Activated T-cell treated with anti-CD3 and anti-CD28 coated beads, Interleukin-2, amount 50 U/mL, for 24 hours (primary cell): Measurements from ENCODE around the gene KCNJ5.

Experiments used
- DNase-seq: peaks from one replicate; pipeline ENCODE4 v3.0.0-alpha.2; 2020
- H3K27ac Mint-ChIP-seq: 2 replicates; pipeline ENCODE4 v1.8.0; 2020; ENCODE audit warnings: mild to moderate bottlenecking, mixed read lengths
- H3K27me3 Mint-ChIP-seq: 2 replicates; pipeline ENCODE4 v1.8.0; 2020; ENCODE audit warnings: mixed read lengths
- H3K36me3 Mint-ChIP-seq: 2 replicates; pipeline ENCODE4 v1.8.0; 2020; ENCODE audit warnings: low read depth, mixed read lengths
- H3K4me1 Mint-ChIP-seq: 2 replicates; pipeline ENCODE4 v1.8.0; 2020; ENCODE audit warnings: low read depth, mixed read lengths
- H3K4me3 Mint-ChIP-seq: 2 replicates; pipeline ENCODE4 v1.8.0; 2020; ENCODE audit warnings: mild to moderate bottlenecking, moderate library complexity, mixed read lengths
- H3K9me3 Mint-ChIP-seq: 2 replicates; pipeline ENCODE4 v1.8.0; 2020; ENCODE audit warnings: mixed read lengths

KCNJ5 gene

DNA sequence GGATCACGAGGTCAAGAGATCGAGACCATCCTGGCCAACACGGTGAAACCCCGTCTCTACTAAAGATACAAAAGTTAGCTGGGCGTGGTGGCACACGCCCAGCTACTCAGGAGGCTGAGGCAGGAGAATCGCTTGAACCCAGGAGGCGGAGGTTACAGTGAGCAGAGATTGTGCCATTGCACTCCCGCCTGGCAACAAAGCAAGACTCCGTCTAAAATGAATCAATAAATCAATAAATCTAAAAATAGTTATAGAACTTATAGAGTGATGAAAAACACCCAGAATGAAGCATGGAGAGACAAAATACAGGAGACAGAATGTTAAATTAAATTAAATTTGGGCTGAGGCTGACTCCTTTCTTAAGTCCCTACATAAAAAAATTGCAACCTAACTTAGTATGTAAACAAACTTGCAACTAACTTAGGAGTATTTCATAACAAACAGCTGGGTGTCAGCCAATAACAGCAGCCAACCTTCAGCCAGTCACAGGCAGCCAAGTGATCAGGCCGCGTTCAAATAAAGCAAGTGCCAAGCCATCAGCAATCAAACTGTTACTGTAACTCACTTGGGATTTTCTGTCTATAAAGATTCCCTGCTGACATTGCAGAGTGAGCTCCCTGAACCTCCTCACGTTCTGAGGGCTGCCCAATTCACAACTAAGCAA, 58.8 kb downstream of the KCNJ5 start:
- no peak overlapping the region for H3K27ac Mint-ChIP-seq
- H3K4me1 Mint-ChIP-seq: no peaks in the 10 kb centered on the region
- no peaks in the 10 kb centered on the region for H3K9me3 Mint-ChIP-seq
- no peak overlapping the region for H3K4me3 Mint-ChIP-seq
- H3K27me3 Mint-ChIP-seq: peaks cover 3% of the 10 kb centered on the region
- no peak for DNase-seq
- no peaks in the 10 kb centered on the region for H3K36me3 Mint-ChIP-seq

DNA sequence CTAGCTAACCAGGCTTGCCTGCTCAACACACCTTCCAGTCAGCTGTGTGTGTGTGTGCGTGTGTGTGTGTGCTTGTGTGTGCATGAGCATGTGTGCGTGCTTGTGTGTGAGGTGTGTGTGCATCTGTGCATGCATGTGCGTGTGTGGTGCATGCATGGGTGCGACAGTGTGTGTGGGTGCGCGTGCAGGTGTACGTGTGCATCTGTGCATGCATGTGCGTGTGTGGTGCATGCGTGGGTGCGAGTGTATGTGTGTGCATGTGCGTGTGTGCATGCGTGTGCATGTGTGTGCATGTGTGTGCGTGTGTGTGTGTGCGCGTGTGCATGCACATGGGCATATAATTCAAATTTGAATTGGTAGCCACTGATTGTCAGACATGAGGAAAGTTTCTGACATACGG, 62.0 kb downstream of the KCNJ5 start:
- no peaks in the 10 kb centered on the region for H3K36me3 Mint-ChIP-seq
- peaks cover 11% of the 10 kb centered on the region for H3K27me3 Mint-ChIP-seq
- no peak overlapping the region for H3K27ac Mint-ChIP-seq
- H3K4me1 Mint-ChIP-seq: peaks cover 2% of the 10 kb centered on the region
- DNase-seq: no peak
- H3K4me3 Mint-ChIP-seq: no peak overlapping the region
- no peaks in the 10 kb centered on the region for H3K9me3 Mint-ChIP-seq

DNA sequence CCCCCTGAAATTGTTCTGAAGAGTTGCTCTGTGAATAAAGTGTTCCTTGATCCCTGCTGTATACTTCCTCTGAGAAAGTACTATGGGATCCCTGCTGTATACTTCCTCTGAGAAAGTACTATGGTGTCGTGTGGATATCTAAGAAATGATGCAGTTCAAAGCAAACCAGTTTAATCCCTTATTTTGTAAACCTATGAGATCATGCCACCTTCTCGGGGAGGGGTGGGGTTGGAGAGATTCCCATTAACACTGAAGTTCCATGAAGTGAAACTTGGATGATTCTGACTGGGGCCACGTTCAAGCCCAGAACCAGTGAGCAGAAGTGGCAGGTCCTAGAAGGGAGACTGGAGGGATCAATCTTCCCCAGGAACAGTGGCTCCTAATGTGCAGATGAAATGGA, 64.5 kb downstream of the KCNJ5 start:
- Mint-ChIP-seq H3K9me3 (no peaks in the 10 kb centered on the region), H3K36me3 (no peaks in the 10 kb centered on the region), H3K4me1 (peaks cover 2% of the 10 kb centered on the region), H3K4me3 (no peak overlapping the region), H3K27me3 (peaks cover 11% of the 10 kb centered on the region), H3K27ac (no peak overlapping the region)
- DNase-seq: no peak

DNA sequence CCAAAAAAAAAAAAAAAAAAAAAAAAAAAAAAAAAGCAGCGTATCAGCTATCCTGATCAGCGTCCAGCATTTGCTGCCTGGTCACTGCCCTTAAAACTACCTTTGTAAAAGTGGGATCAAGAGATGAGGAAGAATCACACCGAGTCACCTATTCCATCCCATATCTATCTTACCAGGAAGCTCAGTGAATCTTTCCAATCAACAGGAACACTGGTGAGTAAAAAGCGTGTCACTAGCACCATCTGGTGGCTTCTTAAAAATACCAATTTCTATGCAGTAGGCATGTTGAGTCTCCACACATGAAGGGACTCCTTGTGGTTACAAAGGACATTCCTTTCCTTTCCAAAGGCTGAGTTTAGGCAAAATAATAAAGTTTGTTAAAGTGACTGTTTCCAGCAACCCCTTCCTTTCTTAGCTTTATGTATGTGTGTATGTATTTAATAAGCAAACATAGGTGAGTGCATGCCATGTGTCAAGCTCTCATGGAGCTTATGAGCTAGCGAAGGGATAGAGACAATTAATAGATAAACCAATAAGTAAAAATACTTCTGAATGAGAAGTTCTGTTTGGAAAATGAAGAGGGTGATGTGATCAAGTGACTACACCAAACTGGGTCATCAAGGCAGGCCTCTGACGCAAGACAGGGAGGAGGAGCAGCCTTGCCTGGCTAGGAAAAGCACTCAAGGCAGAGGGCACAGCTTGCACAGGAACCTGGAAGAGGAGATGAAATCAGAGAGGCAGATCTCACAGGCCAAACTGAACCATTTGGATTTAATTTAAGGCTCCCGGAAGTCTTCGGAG, 65.4 kb downstream of the KCNJ5 start:
- no peak for DNase-seq
- no peak overlapping the region for H3K4me3 Mint-ChIP-seq
- H3K27ac Mint-ChIP-seq: no peak overlapping the region
- no peaks in the 10 kb centered on the region for H3K36me3 Mint-ChIP-seq
- no peaks in the 10 kb centered on the region for H3K9me3 Mint-ChIP-seq
- H3K4me1 Mint-ChIP-seq: peaks cover 2% of the 10 kb centered on the region
- peaks cover 11% of the 10 kb centered on the region for H3K27me3 Mint-ChIP-seq

GRCh38 chr11:128957202-128957482, 66.0 kb downstream of the KCNJ5 start:
- H3K27ac Mint-ChIP-seq: no peak overlapping the region
- peaks cover 2% of the 10 kb centered on the region for H3K4me1 Mint-ChIP-seq
- no peak overlapping the region for H3K4me3 Mint-ChIP-seq

DNA sequence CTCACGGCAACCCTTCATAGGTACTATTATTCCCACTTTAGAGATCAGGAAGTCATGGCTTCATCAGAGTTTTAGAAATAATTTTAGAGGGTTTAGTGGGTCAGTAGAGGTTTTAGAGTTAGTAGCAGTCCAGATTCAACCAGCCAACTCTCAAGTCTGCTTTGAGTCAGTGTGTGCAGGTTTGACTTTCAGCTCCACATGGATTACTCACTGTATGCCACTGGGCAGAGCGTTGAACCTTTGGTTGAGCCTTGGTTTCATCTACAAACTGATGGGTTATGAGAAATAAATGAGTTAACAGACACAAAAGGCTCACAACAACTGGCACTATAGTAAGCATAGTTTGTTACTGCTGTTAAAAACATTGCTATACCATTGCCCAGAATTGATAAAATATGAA, 70.5 kb downstream of the KCNJ5 start:
- peaks cover 28% of the 10 kb centered on the region for H3K4me1 Mint-ChIP-seq
- no peak overlapping the region for H3K4me3 Mint-ChIP-seq
- no peaks in the 10 kb centered on the region for H3K36me3 Mint-ChIP-seq
- no peaks in the 10 kb centered on the region for H3K9me3 Mint-ChIP-seq
- H3K27ac Mint-ChIP-seq: no peak overlapping the region
- H3K27me3 Mint-ChIP-seq: peaks cover 8% of the 10 kb centered on the region
- DNase-seq: no peak

More at GRCh38 chr11:128957202-128957482, 66.0 kb downstream of the KCNJ5 start:
- Mint-ChIP-seq H3K36me3 (no peaks in the 10 kb centered on the region), H3K9me3 (no peaks in the 10 kb centered on the region), H3K27me3 (peaks cover 11% of the 10 kb centered on the region)
- no peak for DNase-seq

GRCh38 chr11:128962896-128963295, 71.7 kb downstream of the KCNJ5 start:
- Mint-ChIP-seq H3K4me3 (no peak overlapping the region), H3K36me3 (no peaks in the 10 kb centered on the region)

DNA sequence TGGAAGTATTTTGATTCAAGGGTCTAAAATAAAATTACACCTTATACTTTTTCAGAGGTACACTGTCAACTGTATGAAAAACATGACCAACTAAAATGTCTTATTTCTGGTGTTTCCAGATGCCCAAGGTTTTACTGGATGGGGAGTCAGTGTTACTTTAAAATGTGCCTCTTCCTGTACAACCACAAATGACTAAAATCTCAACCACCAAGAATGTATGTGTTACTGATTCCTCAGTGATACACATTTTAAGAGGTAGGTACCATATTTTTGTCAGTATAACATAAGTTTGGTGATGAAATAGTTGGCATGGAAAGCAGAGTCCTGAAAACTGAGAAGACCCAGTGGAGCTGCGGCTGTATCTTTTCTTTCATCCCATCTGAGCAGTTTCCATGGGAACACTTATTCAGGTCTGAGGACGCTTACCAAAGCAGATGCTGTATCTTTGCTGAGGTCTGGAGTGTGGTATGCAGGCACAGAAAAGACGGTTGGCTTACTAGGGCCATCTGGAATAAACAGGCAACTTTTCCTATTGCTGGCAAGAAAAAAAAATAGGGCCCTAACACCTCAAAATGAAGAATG, 72.7 kb downstream of the KCNJ5 start:
- no peak overlapping the region for H3K27ac Mint-ChIP-seq
- H3K4me3 Mint-ChIP-seq: no peak overlapping the region
- no peak for DNase-seq
- H3K4me1 Mint-ChIP-seq: peaks cover 28% of the 10 kb centered on the region
- no peaks in the 10 kb centered on the region for H3K27me3 Mint-ChIP-seq
- H3K36me3 Mint-ChIP-seq: no peaks in the 10 kb centered on the region
- H3K9me3 Mint-ChIP-seq: no peaks in the 10 kb centered on the region

More at GRCh38 chr11:128962896-128963295, 71.7 kb downstream of the KCNJ5 start:
- Mint-ChIP-seq H3K27ac (no peak overlapping the region), H3K9me3 (no peaks in the 10 kb centered on the region), H3K27me3 (no peaks in the 10 kb centered on the region), H3K4me1 (peaks cover 28% of the 10 kb centered on the region)
- no peak for DNase-seq

DNA sequence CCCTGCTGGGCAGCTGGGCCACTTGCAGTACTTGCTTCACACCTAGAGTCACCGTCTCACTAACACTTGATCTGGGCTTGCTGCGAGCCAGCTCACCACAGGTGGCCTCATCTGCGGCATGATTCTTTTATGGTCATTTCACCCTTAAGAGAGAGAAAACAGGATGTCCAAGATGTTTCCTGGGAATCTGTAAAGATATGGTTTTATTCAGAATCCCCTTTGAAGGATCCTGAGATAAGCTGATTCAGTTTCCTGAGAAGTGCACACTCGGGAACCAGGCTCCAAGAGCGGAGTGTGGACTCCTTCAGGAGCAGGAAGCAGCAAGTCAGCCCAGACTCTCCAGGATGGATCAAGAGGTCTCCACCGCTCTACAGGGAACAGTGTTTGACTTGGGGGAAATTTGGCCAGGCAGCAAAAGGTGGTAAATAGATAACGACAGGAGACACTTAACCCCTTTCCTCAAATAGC, 73.3 kb downstream of the KCNJ5 start:
- H3K4me1 Mint-ChIP-seq: peaks cover 28% of the 10 kb centered on the region
- DNase-seq: no peak
- H3K27ac Mint-ChIP-seq: peak overlapping the region; percentile 39
- no peaks in the 10 kb centered on the region for H3K27me3 Mint-ChIP-seq
- H3K4me3 Mint-ChIP-seq: no peak overlapping the region
- peaks cover under 1% of the 10 kb centered on the region for H3K36me3 Mint-ChIP-seq
- no peaks in the 10 kb centered on the region for H3K9me3 Mint-ChIP-seq

- H3K4me1 Mint-ChIP-seq: peaks cover 29% of the 10 kb centered on the region
- H3K36me3 Mint-ChIP-seq: peaks cover 11% of the 10 kb centered on the region
- H3K27me3 Mint-ChIP-seq: no peaks in the 10 kb centered on the region
- no peaks in the 10 kb centered on the region for H3K9me3 Mint-ChIP-seq
- H3K4me3 Mint-ChIP-seq: no peak overlapping the region
- DNase-seq: no peak
- H3K27ac Mint-ChIP-seq: peak overlapping the region; percentile 46
Observed at GRCh38 chr11:128965485-128965884, 74.3 kb downstream of the KCNJ5 start.

- H3K4me1 Mint-ChIP-seq: peaks cover 33% of the 10 kb centered on the region
- no peak overlapping the region for H3K4me3 Mint-ChIP-seq
Observed at GRCh38 chr11:128967578-128967977, 76.4 kb downstream of the KCNJ5 start.

DNA sequence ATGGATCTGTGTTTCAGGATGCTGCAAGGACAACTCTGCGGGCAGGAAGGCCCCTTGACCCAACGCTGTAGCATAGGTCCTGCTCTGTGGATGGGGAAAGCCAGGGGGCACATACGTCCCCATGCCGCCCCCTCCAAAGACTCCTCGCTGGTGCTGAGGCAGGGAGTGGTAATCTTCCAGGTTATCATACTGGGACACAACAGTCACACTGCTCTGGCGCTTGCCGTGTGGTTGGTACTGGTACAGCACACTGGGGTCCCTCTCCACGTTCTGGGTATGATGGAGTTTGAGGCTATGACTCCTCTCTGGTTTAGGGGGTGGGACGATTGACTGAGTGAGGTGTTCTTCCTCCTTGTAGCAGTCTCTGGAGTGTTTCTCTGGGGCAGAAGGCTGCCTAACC, 77.8 kb downstream of the KCNJ5 start:
- no peak for DNase-seq
- Mint-ChIP-seq H3K27ac (no peak overlapping the region), H3K4me1 (peaks cover 24% of the 10 kb centered on the region), H3K27me3 (no peaks in the 10 kb centered on the region), H3K4me3 (no peak overlapping the region), H3K36me3 (peaks cover 30% of the 10 kb centered on the region), H3K9me3 (no peaks in the 10 kb centered on the region)

More at GRCh38 chr11:128967578-128967977, 76.4 kb downstream of the KCNJ5 start:
- Mint-ChIP-seq H3K27ac (no peak overlapping the region), H3K9me3 (no peaks in the 10 kb centered on the region), H3K36me3 (peaks cover 23% of the 10 kb centered on the region), H3K27me3 (no peaks in the 10 kb centered on the region)
- no peak for DNase-seq
